SK-N-SH (cell line): ENCODE results near the gene AKR1E2. TPM values are rescaled to one million over a fixed set of nuclear protein-coding genes. Genes with fewer than 3 reads are reported as not detected.

ENCODE experiments used
- CTCF ChIA-PET: fragments of 300-600, 350-600 bp; formaldehyde crosslinking; extraction: SDS; loops from one replicate; lab custom pipeline; 2021; lab: Yijun Ruan, JAX
- POLR2A ChIA-PET: fragments of 350-600 bp; sonication (Branson Sonifier 250); formaldehyde crosslinking; extraction: SDS; loops from one replicate; lab custom pipeline; 2020; ENCODE audit warnings: antibody characterized with exemption, inconsistent platforms; lab: Yijun Ruan, JAX
- DNase-seq: peaks from one replicate; pipeline ENCODE4 v3.0.0; 2012
- H2AFZ ChIP-seq: fragments of 200-600 bp; sonication (generic); 2 replicates; pipeline ENCODE4 v1.8.1; 2016; ENCODE audit warnings: antibody characterized with exemption, mild to moderate bottlenecking, low read depth
- H3F3A ChIP-seq: fragments of 200-600 bp; sonication (generic); replicated peaks from 2 replicates; pipeline ENCODE3; 2016; ENCODE audit warnings: antibody characterized with exemption, mild to moderate bottlenecking; ENCODE audit not compliant: insufficient read depth
- H3K27ac ChIP-seq, 2 experiments: fragments of 200-500 bp in 1 of 2; fragments of 200-600 bp in 1 of 2; sonication (Bioruptor generic) in 1 of 2; sonication (generic), shearing (Covaris generic) in 1 of 2; 2 replicates each; pipeline versions ENCODE4 v1.5.1 to v1.6.1; 2014 to 2016; ENCODE audit warnings: low read depth in 2 of 2, inconsistent platforms in 1 of 2, low read length in 1 of 2, mild to moderate bottlenecking in 1 of 2, mixed read lengths in 1 of 2
- H3K27me3 ChIP-seq: fragments of 200-600 bp; sonication (generic), shearing (Covaris generic); 2 replicates; pipeline ENCODE4 v1.6.1; 2016; ENCODE audit warnings: mixed run types; ENCODE audit not compliant: insufficient read depth
- H3K36me3 ChIP-seq, 2 experiments: fragments of 200-500 bp in 1 of 2; fragments of 200-600 bp in 1 of 2; sonication (Bioruptor generic) in 1 of 2; sonication (generic) in 1 of 2; replicated peaks in 1 of 2; 2 replicates each; pipeline versions ENCODE3 to v1.5.1; 2014 to 2016; ENCODE audit warnings: low read length in 1 of 2, mild to moderate bottlenecking in 1 of 2; ENCODE audit not compliant: insufficient read depth in 2 of 2, control insufficient read depth in 1 of 2
- H3K4me1 ChIP-seq, 2 experiments: fragments of 200-500 bp in 1 of 2; fragments of 200-600 bp in 1 of 2; sonication (Bioruptor generic) in 1 of 2; sonication (generic), shearing (Covaris generic) in 1 of 2; 2 replicates each; pipeline versions ENCODE4 v1.5.1 to v1.6.1; 2014 to 2016; ENCODE audit warnings: low read depth in 1 of 2, low read length in 1 of 2, mixed run types in 1 of 2; ENCODE audit not compliant: insufficient read depth in 2 of 2, control insufficient read depth in 1 of 2
- H3K4me2 ChIP-seq: fragments of 200-600 bp; sonication (generic), shearing (Covaris generic); 2 replicates; pipeline ENCODE4 v1.6.1; 2017; ENCODE audit warnings: mixed run types
- H3K4me3 ChIP-seq, 2 experiments: fragments of 200-500 bp in 1 of 2; fragments of 200-600 bp in 1 of 2; sonication (Bioruptor generic) in 1 of 2; sonication (generic), shearing (Covaris generic) in 1 of 2; 2 replicates each; pipeline versions ENCODE4 v1.5.1 to v1.8.1; 2014 to 2016; ENCODE audit warnings: low read depth in 2 of 2, inconsistent platforms in 1 of 2, low read length in 1 of 2, mild to moderate bottlenecking in 1 of 2, mixed read lengths in 1 of 2, moderate library complexity in 1 of 2
- H3K79me2 ChIP-seq: fragments of 200-600 bp; sonication (generic); 2 replicates; pipeline ENCODE4 v1.8.1; 2017; ENCODE audit warnings: mild to moderate bottlenecking; ENCODE audit not compliant: insufficient read depth
- H3K9ac ChIP-seq: fragments of 200-600 bp; sonication (generic); 2 replicates; pipeline ENCODE4 v1.6.1; 2017; ENCODE audit warnings: mixed run types
- H3K9me2 ChIP-seq: fragments of 200-600 bp; sonication (generic); 2 replicates; pipeline ENCODE4 v1.6.1; 2017; ENCODE audit warnings: mixed run types
- H3K9me3 ChIP-seq: fragments of 200-600 bp; sonication (generic); 2 replicates; pipeline ENCODE4 v1.6.1; 2017; ENCODE audit warnings: mixed run types, mild to moderate bottlenecking, moderate library complexity
- H4K20me1 ChIP-seq: fragments of 200-600 bp; sonication (generic); 2 replicates; pipeline ENCODE4 v1.6.1; 2017; ENCODE audit warnings: mild to moderate bottlenecking, mixed run types; ENCODE audit not compliant: insufficient read depth
- ELF1 ChIP-seq: IDR thresholded peaks from 2 replicates; pipeline ENCODE4 v1.4.0; 2012
- EP300 ChIP-seq, 2 experiments: IDR thresholded peaks; 2 replicates each; pipeline versions ENCODE4 v1.4.0 to v1.6.1; 2012; ENCODE audit warnings: borderline replicate concordance in 1 of 2, low read depth in 1 of 2, low read length in 1 of 2
- EZH2phosphoT487 ChIP-seq: fragments of 200-600 bp; sonication (generic); IDR thresholded peaks from 2 replicates; pipeline ENCODE4 v1.6.1; 2017; ENCODE audit warnings: low read depth, mixed run types, mild to moderate bottlenecking, antibody characterized with exemption, moderate library complexity, borderline replicate concordance
- FOSL2 ChIP-seq: IDR thresholded peaks from 2 replicates; pipeline ENCODE4 v1.4.0; 2012; ENCODE audit warnings: low read depth, mild to moderate bottlenecking, moderate library complexity, borderline replicate concordance
- FOXM1 ChIP-seq: IDR thresholded peaks from 2 replicates; pipeline ENCODE4 v1.4.0; 2012; ENCODE audit warnings: low read depth, mild to moderate bottlenecking
- IRF3 ChIP-seq: fragments of 150-350 bp; IDR thresholded peaks from 2 replicates; pipeline ENCODE4 v1.6.1; 2016; ENCODE audit warnings: mild to moderate bottlenecking, low read depth, low read length
- MAX ChIP-seq: IDR thresholded peaks from 2 replicates; pipeline ENCODE4 v1.4.0; 2012; ENCODE audit warnings: low read depth
- MXI1 ChIP-seq: IDR thresholded peaks from 2 replicates; pipeline ENCODE4 v1.6.1; 2012; ENCODE audit warnings: mild to moderate bottlenecking, low read depth, low read length, improper control_type of control experiment
- NFIC ChIP-seq: IDR thresholded peaks from 2 replicates; pipeline ENCODE4 v1.4.0; 2012; ENCODE audit warnings: borderline replicate concordance
- PBX3 ChIP-seq: IDR thresholded peaks from 2 replicates; pipeline ENCODE4; 2012
- RAD21 ChIP-seq: IDR thresholded peaks from 2 replicates; pipeline ENCODE4 v1.6.1; 2012; ENCODE audit warnings: mild to moderate bottlenecking, low read length
- REST ChIP-seq: IDR thresholded peaks from 2 replicates; pipeline ENCODE4 v1.6.1; 2012; ENCODE audit warnings: mild to moderate bottlenecking, low read depth, low read length, moderate library complexity
- RFX5 ChIP-seq: IDR thresholded peaks from 2 replicates; pipeline ENCODE4 v1.6.1; 2012; ENCODE audit warnings: mild to moderate bottlenecking, improper control_type of control experiment, low read length
- SMC3 ChIP-seq: IDR thresholded peaks from 2 replicates; pipeline ENCODE4 v1.6.1; 2012; ENCODE audit warnings: low read depth, low read length, improper control_type of control experiment
- WGBS: methylation state at CpG from one replicate; pipeline ENCODE4 v1.1.6; 2017; ENCODE audit warnings: low lambda C conversion rate; 5-methylcytosine and 5-hydroxymethylcytosine counted together
- polyA plus RNA-seq, 3 experiments: library from polyadenylated mRNA; depleted of rRNA; stranded (reverse); fragments of >200 nt; gene quantifications; 2 replicates each; pipeline ENCODE4 v1.2.3, GENCODE V29; 2012

AKR1E2 gene
- polyA plus RNA-seq, 1 of the 3 experiments (the other 2 are of a cell fraction), result 5.8 TPM

GRCh38 chr10:4831091-4831490 lies 5.1 kb downstream of the AKR1E2 start (continued):
- TF ChIP-seq REST, result no peak
- no peak for TF ChIP-seq EP300 (IDR thresholded peaks at IDR 0.05; ENCODE audit: borderline replicate concordance in 1 of 2, low read depth in 1 of 2, low read length in 1 of 2)
- TF ChIP-seq ELF1, result no peak
- TF ChIP-seq FOSL2, result no peak

GRCh38 chr10:4833286-4833685 lies 7.3 kb downstream of the AKR1E2 start:
- no peaks in the 10 kb centered on the region for H4K20me1 ChIP-seq
- no peak overlapping the region for H3K4me3 ChIP-seq
- no peaks in the 10 kb centered on the region for H3K27me3 ChIP-seq
- peaks cover 0 to 23% of the 10 kb centered on the region in 2 experiments; a peak in 2 of 4 replicates for H3K4me1 ChIP-seq
- no peak for DNase-seq
- H3K4me2 ChIP-seq, result no peak overlapping the region
- H3K27ac ChIP-seq, result no peak overlapping the region; a peak in 1 of 4 replicates
- no peak overlapping the region for H2AFZ ChIP-seq
- POLR2A ChIA-PET, result no interaction called here
- no peaks in the 10 kb centered on the region for H3K9me3 ChIP-seq
- H3K79me2 ChIP-seq, result peaks cover 2% of the 10 kb centered on the region
- no peaks in the 10 kb centered on the region for H3F3A ChIP-seq
- H3K9ac ChIP-seq, result no peak overlapping the region
- no peak for TF ChIP-seq IRF3
- no peak for TF ChIP-seq RAD21
- no peak for TF ChIP-seq NFIC
- TF ChIP-seq EZH2phosphoT487, result no peak
- no peak for TF ChIP-seq MAX
- no peak for TF ChIP-seq PBX3
- TF ChIP-seq MXI1, result no peak
- TF ChIP-seq FOXM1, result no peak
- TF ChIP-seq SMC3, result no peak
- TF ChIP-seq RFX5, result no peak
- no peaks in the 10 kb centered on the region for H3K9me2 ChIP-seq
- H3K36me3 ChIP-seq, result peaks cover 0 to 26% of the 10 kb centered on the region in 2 experiments
- WGBS, result 94% methylated on average over 3 of the region's 7 CpGs
- CTCF ChIA-PET, result interaction anchor here (1.5 to 3.4 kb wide), 3 partner anchors 16 to 20 kb away, joined by 3 to 16 read pairs (median 10); no protein-coding TSS in a partner anchor
